CD8-positive, alpha-beta memory T cell (primary cell): ENCODE measurements around the gene TAF11L2. TPM values are rescaled to one million over a fixed set of nuclear protein-coding genes. Genes with fewer than 3 reads are reported as not detected.
"Not testable (repeated sequence)": the region's sequence is repeated elsewhere in the genome, so short reads cannot be mapped to it uniquely, and the experiment has no call there.

ENCODE experiments used
- CTCF ChIA-PET: fragments of 350-600 bp; sonication (Branson Sonifier 250); formaldehyde crosslinking; loops from one replicate; lab custom pipeline; 2021; ENCODE audit warnings: antibody characterized with exemption; lab: Charles Lee
- POLR2A ChIA-PET: fragments of 350-600 bp; sonication (Branson Sonifier 250); formaldehyde crosslinking; loops from one replicate; lab custom pipeline; 2021; ENCODE audit warnings: antibody characterized with exemption; lab: Charles Lee
- DNase-seq, 5 donors: peaks; one replicate each; pipeline versions ENCODE4 v3.0.0 to v3.0.0-alpha.2; 2020 to 2022; ENCODE audit warnings: mixed read lengths in 1 of 5
- H3K27ac ChIP-seq: one replicate; pipeline ENCODE4 v1.7.0; 2013; ENCODE audit warnings: low read depth, mild to moderate bottlenecking, low read length, moderate library complexity
- H3K27me3 ChIP-seq: 2 replicates; pipeline ENCODE4 v1.7.0; 2013; ENCODE audit warnings: low read length, mild to moderate bottlenecking; ENCODE audit not compliant: insufficient read depth, poor library complexity, severe bottlenecking
- H3K36me3 ChIP-seq: 2 replicates; pipeline ENCODE4 v1.7.0; 2013; ENCODE audit warnings: mild to moderate bottlenecking, low read length, moderate library complexity; ENCODE audit not compliant: insufficient read depth
- H3K4me1 ChIP-seq: 2 replicates; pipeline ENCODE4 v1.7.0; 2013; ENCODE audit warnings: mild to moderate bottlenecking, low read length, moderate library complexity; ENCODE audit not compliant: insufficient read depth
- H3K4me3 ChIP-seq: 2 replicates; pipeline ENCODE4 v1.7.0; 2013; ENCODE audit warnings: mild to moderate bottlenecking, low read length
- H3K9me3 ChIP-seq: 2 replicates; pipeline ENCODE4 v1.7.0; 2013; ENCODE audit warnings: mild to moderate bottlenecking, low read length
- H3K27ac Mint-ChIP-seq, 8 donors: one replicate each; pipeline ENCODE4 v1.8.0; 2020 to 2021; ENCODE audit warnings: mixed read lengths in 8 of 8, mild to moderate bottlenecking in 6 of 8, inconsistent platforms in 3 of 8, moderate library complexity in 3 of 8
- H3K27me3 Mint-ChIP-seq, 2 donors: one replicate each; pipeline ENCODE4 v1.8.0; 2020 to 2021; ENCODE audit warnings: mixed read lengths in 2 of 2, mild to moderate bottlenecking in 1 of 2, moderate library complexity in 1 of 2
- H3K36me3 Mint-ChIP-seq, 3 donors: one replicate each; pipeline ENCODE4 v1.8.0; 2020 to 2021; ENCODE audit warnings: mixed read lengths in 3 of 3, inconsistent platforms in 1 of 3, mild to moderate bottlenecking in 1 of 3
- H3K4me1 Mint-ChIP-seq, 3 donors: one replicate each; pipeline ENCODE4 v1.8.0; 2020 to 2021; ENCODE audit warnings: mixed read lengths in 3 of 3, inconsistent platforms in 1 of 3, mild to moderate bottlenecking in 1 of 3
- H3K4me3 Mint-ChIP-seq, 7 donors: one replicate each; pipeline ENCODE4 v1.8.0; 2020 to 2021; ENCODE audit warnings: mixed read lengths in 7 of 7, mild to moderate bottlenecking in 6 of 7, moderate library complexity in 4 of 7, inconsistent platforms in 2 of 7
- H3K9me3 Mint-ChIP-seq, 5 donors: one replicate each; pipeline ENCODE4 v1.8.0; 2020 to 2022; ENCODE audit warnings: mixed read lengths in 5 of 5, mild to moderate bottlenecking in 3 of 5, moderate library complexity in 2 of 5, inconsistent platforms in 1 of 5
- polyA plus RNA-seq: library from polyadenylated mRNA; unstranded; fragments of 300-500 nt; fragmentation: Illumina TruSeq; gene quantifications from one replicate; pipeline ENCODE4 v1.2.3, GENCODE V29; 2021
- total RNA-seq, 2 experiments: library from RNA; stranded (reverse); gene quantifications; one replicate each; pipeline ENCODE4 v1.2.3, GENCODE V29; 2021

Gene TAF11L2
- total and polyA plus RNA-seq, 3 experiments from 2014 or later = not detected

DNA sequence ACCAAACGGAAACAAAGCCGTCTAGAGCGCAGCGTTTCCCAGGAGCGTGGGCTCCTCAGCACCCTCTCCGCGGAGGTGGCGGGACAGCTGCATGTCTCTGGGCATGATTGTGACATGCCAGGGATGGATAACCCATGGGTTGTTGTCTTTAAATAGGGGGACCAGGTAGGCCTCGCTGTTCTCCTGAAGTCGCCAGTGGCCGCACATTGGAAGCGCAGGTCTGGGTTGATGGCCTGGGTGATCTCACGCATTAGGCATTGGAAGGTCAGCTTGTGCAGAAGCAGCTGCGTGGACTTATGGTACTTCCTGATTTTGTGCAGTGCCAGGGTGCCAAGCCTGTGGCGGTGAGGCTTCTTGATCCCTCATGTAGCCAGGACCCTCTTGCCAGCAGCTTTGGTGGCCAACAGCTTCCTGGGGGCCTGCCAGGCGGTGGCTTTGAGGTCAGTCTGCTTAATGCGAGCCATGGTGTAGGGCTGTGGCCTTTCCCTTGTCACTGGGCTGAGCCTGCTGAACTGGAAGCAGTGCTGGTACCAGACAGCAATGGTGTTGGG lies 13.8 kb downstream of the TAF11L2 start:
- Histone ChIP-seq H3K4me3 (no peak overlapping the region), H3K36me3 (no peaks in the 10 kb centered on the region), H3K9me3 (no peaks in the 10 kb centered on the region), H3K4me1 (no peaks in the 10 kb centered on the region), H3K27me3 (no peaks in the 10 kb centered on the region), H3K27ac (no peak overlapping the region)
- DNase-seq = no peak
- Mint-ChIP-seq H3K9me3 (peaks cover 2 to 16% (median 6%) of the 10 kb centered on the region in 5 donors), H3K4me1 (no peaks in the 10 kb centered on the region), H3K4me3 (no peak overlapping the region), H3K36me3 (no peaks in the 10 kb centered on the region), H3K27me3 (no peaks in the 10 kb centered on the region), H3K27ac (no peak overlapping the region)
- CTCF ChIA-PET = no interaction called here
- POLR2A ChIA-PET = no interaction called here

DNA sequence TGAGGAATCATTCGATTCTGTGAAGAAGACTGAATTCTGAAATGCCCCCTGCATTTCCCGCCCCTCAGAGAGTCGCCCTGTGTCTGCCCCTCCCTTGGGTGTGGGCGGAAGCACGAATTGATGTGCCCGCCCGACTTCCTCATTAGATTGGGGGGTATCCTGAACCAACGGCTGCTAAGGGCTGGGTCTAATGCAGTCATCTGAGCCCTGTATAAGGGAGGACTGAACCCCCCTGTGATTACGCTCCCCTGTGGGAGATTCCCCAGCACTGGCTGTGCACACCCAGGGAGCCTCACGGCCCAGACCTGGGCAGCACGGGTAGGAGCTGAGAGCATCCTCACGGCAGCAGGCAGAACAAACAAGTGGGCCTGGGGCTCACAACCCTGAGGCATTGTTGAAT lies 19.5 kb downstream of the TAF11L2 start:
- CTCF ChIA-PET, H3K27me3 Mint-ChIP-seq, H3K4me3 Mint-ChIP-seq, H3K27ac ChIP-seq, H3K4me3 ChIP-seq, H3K4me1 Mint-ChIP-seq, DNase-seq, H3K36me3 Mint-ChIP-seq, H3K4me1 ChIP-seq, H3K9me3 Mint-ChIP-seq, H3K27ac Mint-ChIP-seq, H3K27me3 ChIP-seq, H3K36me3 ChIP-seq, POLR2A ChIA-PET, H3K9me3 ChIP-seq: not testable (repeated sequence)

DNA sequence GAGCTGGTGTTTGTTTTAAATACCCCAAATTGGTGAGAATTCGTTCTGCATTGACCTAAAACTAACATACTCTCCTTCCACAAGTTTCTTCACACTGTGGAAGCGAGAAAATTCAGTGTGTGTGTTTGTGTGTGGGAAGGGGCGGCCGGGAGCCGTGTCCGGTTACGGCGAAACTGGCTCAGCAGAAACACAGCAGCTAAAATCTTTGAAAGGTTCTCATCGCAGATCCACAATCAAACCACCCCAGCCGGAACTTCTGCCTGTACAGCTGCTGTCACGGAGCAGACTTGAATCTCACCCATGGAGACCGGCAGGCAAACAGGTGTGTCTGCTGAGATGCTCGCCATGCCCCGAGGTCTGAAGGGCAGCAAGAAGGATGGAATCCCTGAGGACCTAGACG lies 20.0 kb downstream of the TAF11L2 start, which contains the start of gene TAF11L3:
Gene TAF11L3 (plus strand): TSS at position 301 of the 400 bp plus-strand sequence.
- H3K4me1 ChIP-seq, H3K4me1 Mint-ChIP-seq, H3K9me3 Mint-ChIP-seq, POLR2A ChIA-PET, H3K27ac Mint-ChIP-seq, H3K27ac ChIP-seq, H3K27me3 Mint-ChIP-seq, H3K4me3 Mint-ChIP-seq, DNase-seq, H3K36me3 ChIP-seq, H3K4me3 ChIP-seq, H3K9me3 ChIP-seq, H3K36me3 Mint-ChIP-seq, H3K27me3 ChIP-seq, CTCF ChIA-PET: not testable (repeated sequence)

DNA sequence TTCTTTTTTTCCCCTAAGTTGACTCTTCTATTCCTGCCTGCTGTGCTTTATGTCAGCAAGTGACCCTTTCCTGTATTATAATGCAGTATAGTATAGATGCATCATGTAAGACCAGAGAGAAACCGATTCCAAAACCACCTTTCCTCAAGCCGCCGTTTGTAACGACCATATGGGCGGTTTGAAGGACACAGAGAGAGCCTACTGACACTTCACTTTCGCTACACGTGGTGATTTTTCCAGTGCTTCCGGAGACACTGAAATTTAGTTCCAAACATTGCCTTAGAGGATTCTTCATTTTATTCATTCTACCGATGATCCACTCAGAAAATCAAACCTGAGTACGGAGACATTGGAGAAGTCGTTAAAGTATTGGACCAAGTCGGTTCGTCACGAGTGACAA lies 21.5 kb downstream of the TAF11L2 start:
- H3K36me3 Mint-ChIP-seq, DNase-seq, POLR2A ChIA-PET, CTCF ChIA-PET, H3K36me3 ChIP-seq, H3K9me3 ChIP-seq, H3K4me3 ChIP-seq, H3K27ac ChIP-seq, H3K27me3 Mint-ChIP-seq, H3K4me1 ChIP-seq, H3K9me3 Mint-ChIP-seq, H3K4me3 Mint-ChIP-seq, H3K27ac Mint-ChIP-seq, H3K27me3 ChIP-seq, H3K4me1 Mint-ChIP-seq: not testable (repeated sequence)

DNA sequence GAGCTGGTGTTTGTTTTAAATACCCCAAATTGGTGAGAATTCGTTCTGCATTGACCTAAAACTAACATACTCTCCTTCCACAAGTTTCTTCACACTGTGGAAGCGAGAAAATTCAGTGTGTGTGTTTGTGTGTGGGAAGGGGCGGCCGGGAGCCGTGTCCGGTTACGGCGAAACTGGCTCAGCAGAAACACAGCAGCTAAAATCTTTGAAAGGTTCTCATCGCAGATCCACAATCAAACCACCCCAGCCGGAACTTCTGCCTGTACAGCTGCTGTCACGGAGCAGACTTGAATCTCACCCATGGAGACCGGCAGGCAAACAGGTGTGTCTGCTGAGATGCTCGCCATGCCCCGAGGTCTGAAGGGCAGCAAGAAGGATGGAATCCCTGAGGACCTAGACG lies 23.5 kb downstream of the TAF11L2 start, which contains the start of gene TAF11L4:
Gene TAF11L4 (plus strand): TSS at position 301 of the 400 bp plus-strand sequence.
- H3K36me3 ChIP-seq, H3K27ac Mint-ChIP-seq, POLR2A ChIA-PET, H3K4me3 ChIP-seq, H3K9me3 Mint-ChIP-seq, H3K4me1 Mint-ChIP-seq, H3K27ac ChIP-seq, H3K27me3 ChIP-seq, H3K4me1 ChIP-seq, CTCF ChIA-PET, H3K4me3 Mint-ChIP-seq, DNase-seq, H3K27me3 Mint-ChIP-seq, H3K9me3 ChIP-seq, H3K36me3 Mint-ChIP-seq: not testable (repeated sequence)

DNA sequence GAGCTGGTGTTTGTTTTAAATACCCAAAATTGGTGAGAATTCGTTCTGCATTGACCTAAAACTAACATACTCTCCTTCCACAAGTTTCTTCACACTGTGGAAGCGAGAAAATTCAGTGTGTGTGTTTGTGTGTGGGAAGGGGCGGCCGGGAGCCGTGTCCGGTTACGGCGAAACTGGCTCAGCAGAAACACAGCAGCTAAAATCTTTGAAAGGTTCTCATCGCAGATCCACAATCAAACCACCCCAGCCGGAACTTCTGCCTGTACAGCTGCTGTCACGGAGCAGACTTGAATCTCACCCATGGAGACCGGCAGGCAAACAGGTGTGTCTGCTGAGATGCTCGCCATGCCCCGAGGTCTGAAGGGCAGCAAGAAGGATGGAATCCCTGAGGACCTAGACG lies 26.9 kb downstream of the TAF11L2 start, which contains the start of gene TAF11L5:
Gene TAF11L5 (plus strand): TSS at position 301 of the 400 bp plus-strand sequence.
- H3K27me3 ChIP-seq, POLR2A ChIA-PET, H3K4me1 Mint-ChIP-seq, H3K9me3 ChIP-seq, H3K4me3 Mint-ChIP-seq, H3K4me1 ChIP-seq, DNase-seq, H3K27me3 Mint-ChIP-seq, H3K36me3 ChIP-seq, H3K9me3 Mint-ChIP-seq, CTCF ChIA-PET, H3K36me3 Mint-ChIP-seq, H3K27ac ChIP-seq, H3K4me3 ChIP-seq, H3K27ac Mint-ChIP-seq: not testable (repeated sequence)

DNA sequence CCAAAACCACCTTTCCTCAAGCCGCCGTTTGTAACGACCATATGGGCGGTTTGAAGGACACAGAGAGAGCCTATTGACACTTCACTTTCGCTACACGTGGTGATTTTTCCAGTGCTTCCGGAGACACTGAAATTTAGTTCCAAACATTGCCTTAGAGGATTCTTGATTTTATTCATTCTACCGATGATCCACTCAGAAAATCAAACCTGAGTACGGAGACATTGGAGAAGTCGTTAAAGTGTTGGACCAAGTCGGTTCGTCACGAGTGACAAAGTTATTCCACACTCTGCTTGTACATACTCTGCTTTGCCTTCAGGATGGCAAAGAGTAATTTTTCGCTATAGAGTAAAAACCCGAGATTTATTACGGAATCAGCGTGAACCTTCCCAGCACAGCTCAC lies 28.5 kb downstream of the TAF11L2 start:
- CTCF ChIA-PET, H3K27me3 ChIP-seq, H3K27ac Mint-ChIP-seq, H3K4me3 ChIP-seq, H3K4me3 Mint-ChIP-seq, DNase-seq, H3K27me3 Mint-ChIP-seq, H3K4me1 ChIP-seq, H3K4me1 Mint-ChIP-seq, H3K36me3 ChIP-seq, H3K9me3 ChIP-seq, H3K27ac ChIP-seq, H3K9me3 Mint-ChIP-seq, H3K36me3 Mint-ChIP-seq, POLR2A ChIA-PET: not testable (repeated sequence)

DNA sequence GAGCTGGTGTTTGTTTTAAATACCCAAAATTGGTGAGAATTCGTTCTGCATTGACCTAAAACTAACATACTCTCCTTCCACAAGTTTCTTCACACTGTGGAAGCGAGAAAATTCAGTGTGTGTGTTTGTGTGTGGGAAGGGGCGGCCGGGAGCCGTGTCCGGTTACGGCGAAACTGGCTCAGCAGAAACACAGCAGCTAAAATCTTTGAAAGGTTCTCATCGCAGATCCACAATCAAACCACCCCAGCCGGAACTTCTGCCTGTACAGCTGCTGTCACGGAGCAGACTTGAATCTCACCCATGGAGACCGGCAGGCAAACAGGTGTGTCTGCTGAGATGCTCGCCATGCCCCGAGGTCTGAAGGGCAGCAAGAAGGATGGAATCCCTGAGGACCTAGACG lies 30.3 kb downstream of the TAF11L2 start, which contains the start of gene TAF11L6:
Gene TAF11L6 (plus strand): TSS at position 301 of the 400 bp plus-strand sequence.
- DNase-seq, H3K9me3 Mint-ChIP-seq, CTCF ChIA-PET, H3K27me3 ChIP-seq, H3K27ac ChIP-seq, H3K27ac Mint-ChIP-seq, POLR2A ChIA-PET, H3K36me3 ChIP-seq, H3K4me1 ChIP-seq, H3K27me3 Mint-ChIP-seq, H3K9me3 ChIP-seq, H3K4me1 Mint-ChIP-seq, H3K36me3 Mint-ChIP-seq, H3K4me3 Mint-ChIP-seq, H3K4me3 ChIP-seq: not testable (repeated sequence)
